HUES64 (cell line): ENCODE data around the gene RELN.
"Not testable (repeated sequence)": the region's sequence is repeated elsewhere in the genome, so short reads cannot be mapped to it uniquely, and the experiment has no call there.

ENCODE experiments used
- H3K27ac ChIP-seq: 2 replicates; pipeline ENCODE4 v1.7.0; 2013; ENCODE audit warnings: low read depth, low read length, inconsistent platforms
- H3K27me3 ChIP-seq: 2 replicates; pipeline ENCODE4 v1.6.1; 2013; ENCODE audit warnings: mild to moderate bottlenecking, low read length; ENCODE audit not compliant: insufficient read depth
- H3K36me3 ChIP-seq: 2 replicates; pipeline ENCODE4 v1.6.1; 2013; ENCODE audit warnings: mild to moderate bottlenecking, low read length; ENCODE audit not compliant: insufficient read depth
- H3K4me1 ChIP-seq: 2 replicates; pipeline ENCODE4 v1.6.1; 2013; ENCODE audit warnings: mild to moderate bottlenecking, low read length, moderate library complexity; ENCODE audit not compliant: insufficient read depth
- H3K4me3 ChIP-seq: 2 replicates; pipeline ENCODE4 v1.5.1; 2013; ENCODE audit warnings: mild to moderate bottlenecking, low read length, moderate library complexity
- H3K9ac ChIP-seq: 2 replicates; pipeline ENCODE4 v1.6.1; 2013; ENCODE audit warnings: mild to moderate bottlenecking, low read depth, low read length
- H3K9me3 ChIP-seq: 2 replicates; pipeline ENCODE4 v1.6.1; 2013; ENCODE audit warnings: low read depth, low read length; ENCODE audit not compliant: insufficient read depth
- WGBS: fragments of 150-250, 120-280 bp; methylation state at CpG from one replicate; pipeline ENCODE4 v1.1.7; 2013; ENCODE audit warnings: missing lambda C conversion rate; 5-methylcytosine and 5-hydroxymethylcytosine counted together

Gene RELN

GRCh38 chr7:103919272-103919868, 70.1 kb downstream of the RELN start:
- H3K9me3 ChIP-seq, result no peaks in the 10 kb centered on the region

GRCh38 chr7:103918631-103919271, 70.7 kb downstream of the RELN start:
- no peak overlapping the region for H3K9ac ChIP-seq
- H3K27ac ChIP-seq, result no peak overlapping the region
- no peaks in the 10 kb centered on the region for H3K27me3 ChIP-seq
- no peaks in the 10 kb centered on the region for H3K9me3 ChIP-seq
- H3K4me3 ChIP-seq, result no peak overlapping the region
- no peaks in the 10 kb centered on the region for H3K36me3 ChIP-seq
- WGBS, result 94% methylated on average over 5 of the region's 5 CpGs
- no peaks in the 10 kb centered on the region for H3K4me1 ChIP-seq

More at GRCh38 chr7:103919272-103919868, 70.1 kb downstream of the RELN start:
- Histone ChIP-seq H3K4me3 (no peak overlapping the region), H3K36me3 (no peaks in the 10 kb centered on the region), H3K4me1 (no peaks in the 10 kb centered on the region), H3K27ac (no peak overlapping the region), H3K9ac (no peak overlapping the region), H3K27me3 (no peaks in the 10 kb centered on the region)
- WGBS, result 73% methylated on average over 7 of the region's 8 CpGs

- Histone ChIP-seq H3K27me3 (no peaks in the 10 kb centered on the region), H3K27ac (no peak overlapping the region), H3K4me3 (no peak overlapping the region), H3K36me3 (no peaks in the 10 kb centered on the region), H3K9ac (no peak overlapping the region), H3K4me1 (no peaks in the 10 kb centered on the region), H3K9me3 (no peaks in the 10 kb centered on the region)
- 82% methylated on average over 1 of the region's 1 CpG for whole genome bisulfite sequencing
These were observed 73.6 kb downstream of the RELN start for GRCh38 chr7:103915680-103916357.

- WGBS, result 90% methylated on average over 5 of the region's 6 CpGs
- no peak overlapping the region for H3K27ac ChIP-seq
These were observed 75.1 kb downstream of the RELN start for GRCh38 chr7:103914147-103914899.

GRCh38 chr7:103912891-103913605, 76.4 kb downstream of the RELN start:
- Histone ChIP-seq H3K4me3 (no peak overlapping the region), H3K9me3 (no peaks in the 10 kb centered on the region), H3K9ac (no peak overlapping the region), H3K4me1 (no peaks in the 10 kb centered on the region), H3K36me3 (no peaks in the 10 kb centered on the region), H3K27me3 (no peaks in the 10 kb centered on the region), H3K27ac (no peak overlapping the region)
- WGBS, result 76% methylated on average over 1 of the region's 1 CpG

More at GRCh38 chr7:103914147-103914899, 75.1 kb downstream of the RELN start:
- Histone ChIP-seq H3K27me3 (no peaks in the 10 kb centered on the region), H3K9me3 (no peaks in the 10 kb centered on the region), H3K9ac (no peak overlapping the region), H3K4me1 (no peaks in the 10 kb centered on the region), H3K36me3 (no peaks in the 10 kb centered on the region), H3K4me3 (no peak overlapping the region)

- WGBS, result no CpG with 5 or more reads among the region's 1 CpG
- not testable (repeated sequence) for H3K27ac ChIP-seq, H3K9me3 ChIP-seq, H3K4me3 ChIP-seq, H3K27me3 ChIP-seq, H3K36me3 ChIP-seq, H3K9ac ChIP-seq, H3K4me1 ChIP-seq
These were observed 78.4 kb downstream of the RELN start for GRCh38 chr7:103911015-103911414.

- H3K4me3 ChIP-seq, result no peak overlapping the region
- H3K27ac ChIP-seq, result no peak overlapping the region
- WGBS, result 88% methylated on average over 2 of the region's 2 CpGs
- no peaks in the 10 kb centered on the region for H3K27me3 ChIP-seq
- no peaks in the 10 kb centered on the region for H3K9me3 ChIP-seq
- H3K36me3 ChIP-seq, result no peaks in the 10 kb centered on the region
- H3K4me1 ChIP-seq, result no peaks in the 10 kb centered on the region
- H3K9ac ChIP-seq, result no peak overlapping the region
These were observed 83.5 kb downstream of the RELN start for GRCh38 chr7:103905997-103906396.

- Histone ChIP-seq H3K4me3 (no peak overlapping the region), H3K27ac (no peak overlapping the region), H3K9me3 (no peaks in the 10 kb centered on the region), H3K9ac (no peak overlapping the region), H3K4me1 (no peaks in the 10 kb centered on the region), H3K36me3 (no peaks in the 10 kb centered on the region), H3K27me3 (no peaks in the 10 kb centered on the region)
- WGBS, result 86% methylated on average over 2 of the region's 3 CpGs
These were observed 86.5 kb downstream of the RELN start for GRCh38 chr7:103902917-103903316.

GRCh38 chr7:103896826-103897225, 92.6 kb downstream of the RELN start:
- not testable (repeated sequence) for H3K9ac ChIP-seq, H3K4me1 ChIP-seq, H3K36me3 ChIP-seq, H3K27me3 ChIP-seq, H3K4me3 ChIP-seq, H3K9me3 ChIP-seq, H3K27ac ChIP-seq
- WGBS, result 76% methylated on average over 3 of the region's 4 CpGs

GRCh38 chr7:103894656-103895596, 94.5 kb downstream of the RELN start:
- Histone ChIP-seq H3K9me3 (no peaks in the 10 kb centered on the region), H3K36me3 (no peaks in the 10 kb centered on the region), H3K27ac (no peak overlapping the region), H3K9ac (no peak overlapping the region), H3K27me3 (no peaks in the 10 kb centered on the region), H3K4me3 (no peak overlapping the region), H3K4me1 (no peaks in the 10 kb centered on the region)
- 87% methylated on average over 10 of the region's 10 CpGs for WGBS
